Pancreas (tissue), 10 donors: Measurements from ENCODE around the gene IQCF2. TPM values are rescaled to one million over a fixed set of nuclear protein-coding genes. Genes with fewer than 3 reads are reported as not detected.
"Not testable (repeated sequence)": the region's sequence is repeated elsewhere in the genome, so short reads cannot be mapped to it uniquely, and the experiment has no call there.

Experiments used
- ATAC-seq, 4 donors: fragments of 200-7000 bp; cut with Tn5 transposase; one replicate each; pipeline versions ENCODE4 v1.8.0 to v1.9.1; 2020; ENCODE audit warnings: mild to moderate bottlenecking in 4 of 4, moderate library complexity in 4 of 4
- DNase-seq, 6 donors: peaks; one replicate each; pipeline ENCODE4 v3.0.0-alpha.2; 2020
- FAIRE-seq: peaks from 2 replicates; lab custom pipeline; 2012; peaks lifted over from hg19 to GRCh38; lab: Jason Lieb, UNC
- H3K27ac ChIP-seq, 4 donors: fragments of 200-600 bp; sonication (generic); 1 replicate in 3 of 4; 2 replicates in 1 of 4; pipeline versions ENCODE4 v1.5.0 to v1.8.0; 2020
- H3K27me3 ChIP-seq, 4 donors: fragments of 200-600 bp; one replicate each; pipeline ENCODE4 v1.8.0; 2021
- H3K36me3 ChIP-seq, 3 donors: fragments of 200-600 bp; sonication (generic) in 1 of 3; one replicate each; pipeline versions ENCODE4 v1.5.0 to v1.8.0; 2020 to 2021
- H3K4me1 ChIP-seq, 3 donors: fragments of 200-600 bp; one replicate each; pipeline ENCODE4 v1.8.0; 2021
- H3K4me3 ChIP-seq, 4 donors: fragments of 200-600 bp; sonication (generic) in 2 of 4; one replicate each; pipeline versions ENCODE4 v1.5.0 to v1.8.0; 2020 to 2021
- H3K9me3 ChIP-seq, 4 donors: fragments of 200-600 bp; one replicate each; pipeline ENCODE4 v1.8.0; 2021
- CTCF ChIP-seq, 4 donors: fragments of 200-600 bp; sonication (generic) in 3 of 4; IDR thresholded peaks; one replicate each; pipeline versions ENCODE4 v1.5.0 to v1.8.0; 2021; ENCODE audit warnings: antibody characterized with exemption in 4 of 4
- WGBS, 2 donors: extraction: QIAGEN DNeasy Blood & Tissue Kit; methylation state at CpG; one replicate each; pipeline ENCODE4 v1.1.7; 2013; 5-methylcytosine and 5-hydroxymethylcytosine counted together
- intact Hi-C, 3 donors: fragments of 100-400 bp; cut with DNase I; formaldehyde crosslinking; loops; one replicate each; pipeline versions ENCODE4 v1.11.1 to v1.14.2; 2022
- polyA plus RNA-seq, 2 donors: library from polyadenylated mRNA; stranded (reverse); fragments of 200-250 nt; gene quantifications; one replicate each; pipeline ENCODE4 v1.2.3, GENCODE V29; 2013
- total RNA-seq, 6 donors: library from RNA; stranded (reverse); fragmentation: NEBNext Ultra II Directional in 4 of 6; extraction: Animal tissue kit (Norgen Biotek cat#: 25700) in 4 of 6; gene quantifications; one replicate each; pipeline versions ENCODE4 v1.2.1 to v1.2.4, GENCODE V29; 2021 to 2023
- donor health status: healthy with polysubstance abuse.
- donor health status: DM: no; HTN: no; CAD: no; lungs with moderate emphysema.
- donor health status: DM: no; HTN: no; CAD: no.
- donor health status: control.
- donor health status: control.
- donor health status: Bipolar disorder and iron deficiency.
- donor health status: DM: yes; HTN: yes; CAD: no.
- donor health status: DM: no; HTN: no; CAD: no.
- donor health status: DM: no; HTN: no; CAD: no.
- donor health status: DM: yes; HTN: yes; CAD: no.

IQCF2 gene
- total and polyA plus RNA-seq, 8 donors = not detected

DNA sequence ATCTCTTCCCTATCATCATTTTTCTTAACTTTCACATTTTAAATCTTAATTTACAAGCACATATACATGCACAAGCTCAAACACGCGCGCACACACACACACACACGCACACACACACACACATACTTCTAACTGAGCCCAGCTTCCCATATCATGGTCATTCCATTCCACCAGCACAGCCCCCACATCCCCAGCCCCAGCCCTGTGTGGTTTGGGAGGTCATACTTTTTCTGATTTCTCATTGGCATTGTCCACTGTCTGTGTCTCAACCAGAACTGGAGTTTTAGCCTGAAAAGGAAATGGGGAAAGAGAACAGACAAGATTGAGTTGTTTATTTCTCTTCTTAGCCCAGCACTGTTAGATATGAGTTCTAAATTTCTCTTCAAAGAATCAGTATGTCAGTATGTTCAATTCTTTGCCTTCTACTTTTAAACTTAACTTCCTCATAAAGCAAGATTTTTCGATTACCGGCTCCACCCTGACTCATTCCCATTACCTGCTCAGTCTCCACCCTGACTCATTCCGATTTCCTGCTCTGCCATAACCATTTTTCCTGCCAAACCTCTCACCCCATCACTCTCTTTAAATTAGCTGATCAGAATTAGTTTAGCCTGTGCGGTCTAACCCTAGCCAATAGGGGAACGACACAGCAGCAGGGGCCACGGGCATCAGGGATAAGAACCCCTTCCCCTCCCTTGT is 35.3 kb downstream of the IQCF2 start:
- Histone ChIP-seq H3K4me1 (no peaks in the 10 kb centered on the region), H3K36me3 (no peaks in the 10 kb centered on the region), H3K9me3 (no peaks in the 10 kb centered on the region), H3K27ac (no peak overlapping the region), H3K4me3 (no peak overlapping the region), H3K27me3 (no peaks in the 10 kb centered on the region)
- ATAC-seq = no peak
- intact Hi-C loops = no loop called here
- 80 to 87% methylated on average over 10 of the region's 10 CpGs for WGBS, 2 donors
- DNase-seq = no peak
- TF ChIP-seq CTCF (IDR thresholded peaks at IDR 0.05) = no peak
- FAIRE-seq = no peak

GRCh38 chr3:51897391-51897790 is 36.0 kb downstream of the IQCF2 start:
- ATAC-seq = no peak
- Histone ChIP-seq H3K36me3 (no peaks in the 10 kb centered on the region), H3K27ac (no peak overlapping the region), H3K4me3 (no peak overlapping the region), H3K4me1 (no peaks in the 10 kb centered on the region), H3K9me3 (no peaks in the 10 kb centered on the region), H3K27me3 (no peaks in the 10 kb centered on the region)
- DNase-seq = no peak
- no peak for TF ChIP-seq CTCF (IDR thresholded peaks at IDR 0.05)
- intact Hi-C loops = no loop called here
- no peak for FAIRE-seq
- WGBS, 2 donors = 76 to 79% methylated on average over 15 of the region's 15 CpGs

DNA sequence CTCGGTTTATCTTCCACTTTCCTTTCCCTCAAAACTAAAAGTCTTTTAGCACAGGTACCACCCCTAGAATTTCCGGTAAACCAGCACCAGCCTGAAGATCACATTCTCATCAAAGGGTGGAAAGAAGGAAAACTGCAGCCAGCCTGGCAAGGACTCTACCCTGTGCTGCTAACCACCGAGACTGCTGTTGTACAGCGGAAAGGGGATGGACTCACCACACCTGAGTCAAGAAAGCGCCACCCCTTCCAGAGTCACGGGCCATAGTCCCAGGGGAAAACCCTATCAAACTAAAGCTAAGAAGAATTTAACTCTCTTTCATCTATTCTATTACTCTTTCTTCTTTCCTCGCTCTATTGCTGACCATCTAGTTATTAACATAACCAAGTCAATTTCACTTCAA is 38.6 kb downstream of the IQCF2 start:
- H3K27ac ChIP-seq, H3K27me3 ChIP-seq, FAIRE-seq, ATAC-seq, H3K4me3 ChIP-seq, H3K9me3 ChIP-seq, H3K4me1 ChIP-seq, intact Hi-C loops, H3K36me3 ChIP-seq, DNase-seq: not testable (repeated sequence)
- WGBS, 2 donors = 44 to 49% methylated on average over 7 of the region's 7 CpGs

- H3K36me3 ChIP-seq, intact Hi-C loops, H3K9me3 ChIP-seq, H3K27ac ChIP-seq, FAIRE-seq, DNase-seq, H3K4me3 ChIP-seq, H3K4me1 ChIP-seq, ATAC-seq, H3K27me3 ChIP-seq: not testable (repeated sequence)
- 59 to 63% methylated on average over 6 of the region's 7 CpGs for WGBS, 2 donors
Measured at GRCh38 chr3:51902361-51902760, 40.9 kb downstream of the IQCF2 start.

DNA sequence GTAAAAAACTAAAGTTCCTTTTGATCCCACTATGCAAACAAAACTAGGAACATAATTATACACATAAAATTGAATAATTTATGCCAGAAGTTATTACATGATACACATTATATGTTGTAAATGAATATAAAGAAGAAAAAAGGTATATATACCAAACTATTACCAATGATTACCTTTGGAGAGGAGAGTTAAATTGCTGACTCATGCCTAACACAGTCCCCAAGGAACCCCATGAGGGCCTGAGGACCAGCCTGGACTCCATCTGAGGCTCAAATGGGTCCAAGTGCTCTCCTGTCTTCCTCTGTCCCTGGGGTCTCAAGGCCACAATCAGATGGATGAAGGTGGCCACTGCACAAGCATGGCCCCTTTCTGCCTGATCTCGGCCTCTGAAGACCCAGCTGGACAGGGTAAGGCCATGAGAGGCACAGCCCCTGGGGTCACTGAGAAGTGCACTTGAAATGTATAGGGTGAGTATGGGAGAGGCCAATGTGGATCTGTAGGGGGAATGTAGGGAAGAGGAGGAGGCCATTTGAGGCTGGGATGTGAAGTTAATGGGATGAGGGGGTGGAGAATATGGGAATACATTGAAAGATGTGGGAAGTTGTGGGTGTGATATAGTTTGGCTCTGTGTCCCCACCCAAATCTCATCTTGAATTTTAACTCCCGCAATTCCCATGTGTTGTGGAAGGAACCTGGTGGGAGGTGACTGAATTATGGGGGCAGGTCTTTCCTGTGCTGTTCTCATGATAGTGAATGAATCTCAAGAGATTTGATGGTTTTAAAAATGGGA is 42.8 kb downstream of the IQCF2 start:
- Histone ChIP-seq H3K4me3 (no peak overlapping the region), H3K36me3 (no peaks in the 10 kb centered on the region), H3K4me1 (no peaks in the 10 kb centered on the region), H3K27ac (no peak overlapping the region), H3K27me3 (no peaks in the 10 kb centered on the region), H3K9me3 (no peaks in the 10 kb centered on the region)
- no peak for FAIRE-seq
- WGBS, 2 donors = 82 to 89% methylated on average over 2 of the region's 2 CpGs
- ATAC-seq = no peak
- TF ChIP-seq CTCF (IDR thresholded peaks at IDR 0.05) = no peak
- intact Hi-C loops = no loop called here
- DNase-seq = no peak

DNA sequence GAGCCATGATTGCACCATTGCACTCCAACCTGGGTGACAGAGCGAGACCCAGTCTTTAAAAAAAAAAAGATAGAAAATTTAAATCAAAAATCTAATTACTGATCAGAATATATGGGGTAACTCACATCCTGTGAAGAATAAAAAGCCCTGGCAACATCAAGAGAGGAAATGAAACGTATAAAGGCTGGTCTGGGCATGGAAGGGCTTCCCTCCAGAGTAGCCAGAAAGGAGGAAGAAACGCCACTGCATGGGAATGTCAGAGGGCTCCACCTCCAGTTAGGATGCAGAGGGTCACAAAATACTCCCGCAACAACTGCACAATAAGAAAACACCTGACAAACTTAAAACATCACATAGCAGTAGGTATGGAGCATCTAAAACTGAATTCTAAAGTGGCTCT is 46.6 kb downstream of the IQCF2 start:
- no peak for FAIRE-seq
- no peak for ATAC-seq
- intact Hi-C loops = no loop called here

More for the DNA sequence above, 46.6 kb downstream of the IQCF2 start:
- Histone ChIP-seq H3K4me3 (no peak overlapping the region), H3K9me3 (no peaks in the 10 kb centered on the region), H3K36me3 (no peaks in the 10 kb centered on the region), H3K4me1 (no peaks in the 10 kb centered on the region), H3K27ac (no peak overlapping the region), H3K27me3 (no peaks in the 10 kb centered on the region)
- TF ChIP-seq CTCF (IDR thresholded peaks at IDR 0.05) = no peak
- WGBS, 2 donors = 60 to 64% methylated on average over 4 of the region's 4 CpGs
- DNase-seq = no peak
